Lower leg skin (tissue), 3 donors: ENCODE data around the gene TMEM255A.

ENCODE experiments used
- CTCF ChIP-seq, 3 donors: fragments of 450-650 bp; IDR thresholded peaks; one replicate each; pipeline ENCODE4 v1.5.1; 2016; ENCODE audit warnings: antibody characterized with exemption in 3 of 3, mild to moderate bottlenecking in 3 of 3, moderate library complexity in 2 of 3
- POLR2A ChIP-seq, 2 donors: fragments of 450-650 bp; IDR thresholded peaks; one replicate each; pipeline ENCODE4 v1.6.1; 2016 to 2017; ENCODE audit warnings: antibody characterized with exemption in 2 of 2, mild to moderate bottlenecking in 1 of 2, moderate library complexity in 1 of 2

- TF ChIP-seq CTCF (IDR thresholded peaks at IDR 0.05): no peak
- TF ChIP-seq POLR2A (IDR thresholded peaks at IDR 0.05): no peak
These were observed 39.3 kb upstream of the TMEM255A start for GRCh38 chrX:120350450-120351138.
